SU-DHL-6 (cell line): ENCODE data around the gene SMIM21.

Experiments
- H2AFZ ChIP-seq: fragments of 200-600 bp; sonication (generic); 2 replicates; pipeline ENCODE4 v1.6.1; 2014; ENCODE audit warnings: low read depth, mild to moderate bottlenecking, moderate library complexity, mixed read lengths, antibody characterized with exemption, low read length; ENCODE audit not compliant: severe bottlenecking
- H3F3A ChIP-seq: fragments of 200-600 bp; shearing (Covaris generic); 2 replicates; pipeline ENCODE4 v1.6.0; 2016; ENCODE audit warnings: antibody characterized with exemption, mild to moderate bottlenecking; ENCODE audit not compliant: insufficient read depth
- H3K27ac ChIP-seq: fragments of 200-600 bp; sonication (generic); 2 replicates; pipeline ENCODE4 v1.5.1; 2016; ENCODE audit warnings: low read depth, mild to moderate bottlenecking, low read length, moderate library complexity, mixed read lengths
- H3K27me3 ChIP-seq: fragments of 200-600 bp; sonication (generic), shearing (Covaris generic); 2 replicates; pipeline ENCODE4 v1.6.0; 2014; ENCODE audit warnings: mild to moderate bottlenecking, low read length
- H3K36me3 ChIP-seq: fragments of 200-600 bp; sonication (generic); 2 replicates; pipeline ENCODE4 v1.6.1; 2014; ENCODE audit warnings: mild to moderate bottlenecking, low read length, mixed read lengths
- H3K4me2 ChIP-seq: fragments of 300-600, 200-600 bp; shearing (Covaris generic), sonication (generic); 2 replicates; pipeline ENCODE4 v1.6.0; 2014; ENCODE audit warnings: low read length, low read depth, mild to moderate bottlenecking; ENCODE audit not compliant: poor library complexity, severe bottlenecking
- H3K4me3 ChIP-seq: fragments of 200-600 bp; sonication (generic); 2 replicates; pipeline ENCODE4 v1.5.1; 2014; ENCODE audit warnings: antibody characterized with exemption, low read length, mild to moderate bottlenecking, mixed read lengths; ENCODE audit not compliant: insufficient read depth, poor library complexity, severe bottlenecking
- H3K79me2 ChIP-seq: fragments of 200-600 bp; sonication (generic); 2 replicates; pipeline ENCODE4 v1.6.1; 2014; ENCODE audit warnings: mild to moderate bottlenecking, low read length, moderate library complexity; ENCODE audit not compliant: insufficient read depth
- H3K9ac ChIP-seq: fragments of 200-600 bp; sonication (generic); 2 replicates; pipeline ENCODE4 v1.7.0; 2014; ENCODE audit warnings: mild to moderate bottlenecking, low read length
- H3K9me2 ChIP-seq: fragments of 200-600 bp; sonication (generic); replicated peaks from 2 replicates; pipeline ENCODE4 v1.6.1; 2014; ENCODE audit warnings: low read length; ENCODE audit not compliant: insufficient read depth
- H3K9me3 ChIP-seq: fragments of 200-600 bp; sonication (generic); 2 replicates; pipeline ENCODE4 v1.6.1; 2014; ENCODE audit warnings: low read length, mixed read lengths; ENCODE audit not compliant: insufficient read depth
- H4K20me1 ChIP-seq: fragments of 200-600 bp; sonication (generic); 2 replicates; pipeline ENCODE4 v1.6.1; 2014; ENCODE audit warnings: low read depth, mild to moderate bottlenecking, antibody characterized with exemption, low read length, moderate library complexity, mixed read lengths
- EZH2phosphoT487 ChIP-seq: fragments of 200-600 bp; sonication (generic), shearing (Covaris generic); conservative IDR thresholded peaks from 2 replicates; pipeline ENCODE4 v1.6.1; 2018; ENCODE audit warnings: mild to moderate bottlenecking, antibody characterized with exemption, low read length, moderate library complexity, mixed read lengths
- TF ChIP-seq, protein P1 (sequence below): fragments of 200-600 bp; sonication (generic); IDR thresholded peaks from one replicate; pipeline ENCODE4 v1.5.1; 2017; ENCODE audit warnings: antibody characterized with exemption, mild to moderate bottlenecking, low read length, moderate library complexity; ENCODE audit not compliant: insufficient read depth, poor library complexity, severe bottlenecking

Gene SMIM21

DNA sequence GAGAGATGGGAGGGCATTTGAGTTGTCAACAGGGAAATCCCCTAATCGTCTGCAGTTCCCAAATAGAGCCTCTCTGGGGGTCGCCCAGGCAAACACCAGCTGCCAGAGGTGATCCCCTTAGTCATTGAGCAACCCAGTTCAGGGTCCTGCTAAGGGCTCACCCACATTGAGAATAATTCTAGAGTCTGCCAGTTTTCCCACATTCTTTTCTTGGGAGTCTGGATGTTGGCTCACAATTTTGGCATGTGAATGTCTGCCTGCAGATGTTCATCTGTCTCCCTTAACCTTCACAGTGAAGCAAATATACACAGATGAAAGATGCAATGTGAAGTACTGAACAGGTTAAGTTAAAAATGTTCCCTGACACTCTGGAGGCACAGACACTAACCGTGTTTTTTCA, 11.4 kb upstream of the SMIM21 start:
- Histone ChIP-seq H3F3A (no peaks in the 10 kb centered on the region), H3K36me3 (no peaks in the 10 kb centered on the region), H3K9me2 (no peaks in the 10 kb centered on the region), H3K27ac (no peak overlapping the region), H2AFZ (no peak overlapping the region), H3K4me3 (no peak overlapping the region), H3K27me3 (no peaks in the 10 kb centered on the region), H3K9ac (no peak overlapping the region), H3K79me2 (no peaks in the 10 kb centered on the region), H3K9me3 (no peaks in the 10 kb centered on the region), H3K4me2 (no peak overlapping the region), H4K20me1 (no peaks in the 10 kb centered on the region)
- TF ChIP-seq, protein P1, sequence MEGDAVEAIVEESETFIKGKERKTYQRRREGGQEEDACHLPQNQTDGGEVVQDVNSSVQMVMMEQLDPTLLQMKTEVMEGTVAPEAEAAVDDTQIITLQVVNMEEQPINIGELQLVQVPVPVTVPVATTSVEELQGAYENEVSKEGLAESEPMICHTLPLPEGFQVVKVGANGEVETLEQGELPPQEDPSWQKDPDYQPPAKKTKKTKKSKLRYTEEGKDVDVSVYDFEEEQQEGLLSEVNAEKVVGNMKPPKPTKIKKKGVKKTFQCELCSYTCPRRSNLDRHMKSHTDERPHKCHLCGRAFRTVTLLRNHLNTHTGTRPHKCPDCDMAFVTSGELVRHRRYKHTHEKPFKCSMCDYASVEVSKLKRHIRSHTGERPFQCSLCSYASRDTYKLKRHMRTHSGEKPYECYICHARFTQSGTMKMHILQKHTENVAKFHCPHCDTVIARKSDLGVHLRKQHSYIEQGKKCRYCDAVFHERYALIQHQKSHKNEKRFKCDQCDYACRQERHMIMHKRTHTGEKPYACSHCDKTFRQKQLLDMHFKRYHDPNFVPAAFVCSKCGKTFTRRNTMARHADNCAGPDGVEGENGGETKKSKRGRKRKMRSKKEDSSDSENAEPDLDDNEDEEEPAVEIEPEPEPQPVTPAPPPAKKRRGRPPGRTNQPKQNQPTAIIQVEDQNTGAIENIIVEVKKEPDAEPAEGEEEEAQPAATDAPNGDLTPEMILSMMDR: no peak
- TF ChIP-seq EZH2phosphoT487: no peak

DNA sequence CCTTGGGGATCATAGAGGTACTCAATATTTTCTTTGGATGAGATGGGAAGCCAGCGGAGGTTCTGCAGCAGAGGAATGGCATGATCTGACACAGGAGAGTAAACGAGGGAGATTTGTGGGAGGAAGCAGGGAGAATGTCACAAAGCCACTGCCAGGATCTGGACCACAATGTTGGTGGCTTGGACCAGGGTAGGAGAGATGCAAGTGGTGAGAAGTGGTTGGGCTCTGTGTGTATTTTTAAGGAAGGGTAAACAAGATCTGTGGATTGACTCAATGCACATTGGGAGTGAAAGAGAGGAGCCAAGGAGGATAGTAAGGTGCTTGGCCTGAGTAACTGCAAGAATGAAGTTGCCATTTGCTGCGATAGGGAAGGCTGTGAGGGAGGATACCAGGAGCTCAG, 10.5 kb upstream of the SMIM21 start:
- Histone ChIP-seq H3K9me3 (no peaks in the 10 kb centered on the region), H3K9me2 (no peaks in the 10 kb centered on the region), H3K4me3 (no peak overlapping the region), H3K4me2 (no peak overlapping the region), H3F3A (no peaks in the 10 kb centered on the region), H3K79me2 (no peaks in the 10 kb centered on the region), H3K36me3 (no peaks in the 10 kb centered on the region), H4K20me1 (no peaks in the 10 kb centered on the region), H3K9ac (no peak overlapping the region), H2AFZ (no peak overlapping the region), H3K27me3 (no peaks in the 10 kb centered on the region), H3K27ac (no peak overlapping the region)
- TF ChIP-seq, protein P1: no peak
- no peak for TF ChIP-seq EZH2phosphoT487

DNA sequence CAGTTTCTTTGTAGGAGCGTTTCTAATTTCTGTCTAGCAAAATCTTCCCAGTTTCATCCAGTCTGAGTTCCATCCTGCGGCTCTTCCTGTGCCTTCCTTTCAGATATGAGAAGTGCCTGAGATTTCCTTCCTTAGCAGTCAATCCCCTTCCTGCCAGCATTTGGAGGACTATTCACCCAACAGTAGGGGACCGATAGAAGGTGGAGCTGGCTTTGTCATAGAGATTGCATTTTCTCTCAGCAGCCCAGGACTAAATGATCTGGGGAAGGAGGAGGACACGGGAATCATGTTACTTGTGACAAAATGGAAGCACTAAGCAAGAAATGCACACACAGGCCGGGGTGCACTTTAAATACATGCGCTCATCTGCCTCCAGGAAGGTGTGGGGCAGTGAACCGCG, 5.6 kb upstream of the SMIM21 start:
- Histone ChIP-seq H4K20me1 (no peaks in the 10 kb centered on the region), H3K27ac (no peak overlapping the region), H3K4me3 (no peak overlapping the region), H3K36me3 (no peaks in the 10 kb centered on the region), H3K9me3 (no peaks in the 10 kb centered on the region), H3K4me2 (no peak overlapping the region), H3K9ac (no peak overlapping the region), H2AFZ (no peak overlapping the region), H3F3A (no peaks in the 10 kb centered on the region), H3K9me2 (no peaks in the 10 kb centered on the region), H3K27me3 (no peaks in the 10 kb centered on the region), H3K79me2 (no peaks in the 10 kb centered on the region)
- TF ChIP-seq EZH2phosphoT487: no peak
- TF ChIP-seq, protein P1: no peak
